ENCODE data around the gene TIMELESS.

DNA sequence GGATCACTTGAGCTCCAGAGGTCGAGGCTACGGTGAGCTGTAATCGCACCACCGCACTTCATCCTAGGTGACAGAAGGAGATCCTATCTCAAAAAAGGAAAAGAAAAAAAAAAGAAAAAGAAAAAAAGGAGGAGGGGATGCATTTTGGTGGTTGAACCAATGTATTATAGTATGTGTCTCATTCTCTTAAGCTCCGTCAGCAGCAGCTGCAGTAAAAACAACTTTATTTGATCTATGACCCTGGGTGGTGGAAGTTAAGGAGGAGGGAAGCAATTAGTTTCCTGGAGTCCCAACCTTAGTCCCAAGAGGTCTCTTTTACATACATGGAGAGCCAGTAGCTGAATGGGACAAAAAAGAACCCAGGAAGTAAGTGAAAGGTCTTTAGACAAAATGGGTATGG is 59.8 kb downstream of the TIMELESS start:
- TF ChIP-seq, protein P1, sequence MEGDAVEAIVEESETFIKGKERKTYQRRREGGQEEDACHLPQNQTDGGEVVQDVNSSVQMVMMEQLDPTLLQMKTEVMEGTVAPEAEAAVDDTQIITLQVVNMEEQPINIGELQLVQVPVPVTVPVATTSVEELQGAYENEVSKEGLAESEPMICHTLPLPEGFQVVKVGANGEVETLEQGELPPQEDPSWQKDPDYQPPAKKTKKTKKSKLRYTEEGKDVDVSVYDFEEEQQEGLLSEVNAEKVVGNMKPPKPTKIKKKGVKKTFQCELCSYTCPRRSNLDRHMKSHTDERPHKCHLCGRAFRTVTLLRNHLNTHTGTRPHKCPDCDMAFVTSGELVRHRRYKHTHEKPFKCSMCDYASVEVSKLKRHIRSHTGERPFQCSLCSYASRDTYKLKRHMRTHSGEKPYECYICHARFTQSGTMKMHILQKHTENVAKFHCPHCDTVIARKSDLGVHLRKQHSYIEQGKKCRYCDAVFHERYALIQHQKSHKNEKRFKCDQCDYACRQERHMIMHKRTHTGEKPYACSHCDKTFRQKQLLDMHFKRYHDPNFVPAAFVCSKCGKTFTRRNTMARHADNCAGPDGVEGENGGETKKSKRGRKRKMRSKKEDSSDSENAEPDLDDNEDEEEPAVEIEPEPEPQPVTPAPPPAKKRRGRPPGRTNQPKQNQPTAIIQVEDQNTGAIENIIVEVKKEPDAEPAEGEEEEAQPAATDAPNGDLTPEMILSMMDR (IDR thresholded peaks at IDR 0.05) = no peak
- TF ChIP-seq POLR2A (IDR thresholded peaks at IDR 0.05) = no peak

All from esophagus squamous epithelium (tissue), 4 donors.